K562 (cell line): ENCODE measurements around the gene TAAR8.

ENCODE experiments used
- JUNB ChIP-seq: fragments of 450-650 bp; formaldehyde crosslinking; conservative IDR thresholded peaks from 2 replicates; pipeline ENCODE4 v1.4.0; 2020; ENCODE audit warnings: mild to moderate bottlenecking
- POLR2AphosphoS5 ChIP-seq: IDR thresholded peaks from 2 replicates; pipeline ENCODE4 v1.6.1; 2011; ENCODE audit warnings: mild to moderate bottlenecking, low read depth, low read length, moderate library complexity; ENCODE audit not compliant: control insufficient read depth, insufficient read depth
- PRDM10 ChIP-seq: fragments of 450-650 bp; IDR thresholded peaks from 2 replicates; pipeline ENCODE4 v1.6.1; 2018; ENCODE audit not compliant: partially characterized antibody
- ZNF354B ChIP-seq: fragments of 250-450 bp; sonication (Bioruptor Pico); IDR thresholded peaks from 2 replicates; pipeline ENCODE4 v1.4.0; 2020

GRCh38 chr6:132566404-132566803 is 13.9 kb downstream of the TAAR8 start:
- TF ChIP-seq PRDM10 (no peak), ZNF354B (CRISPR knock-in tag) (no peak), JUNB (CRISPR knock-in tag) (no peak), POLR2AphosphoS5 (no peak)
